HEK293T (cell line): ENCODE data around the gene SOST.

Experiments used
- CTCF ChIA-PET: fragments of 350-600 bp; formaldehyde crosslinking; extraction: SDS; loops from one replicate; lab custom pipeline; 2021; ENCODE audit warnings: antibody characterized with exemption, inconsistent platforms; lab: Yijun Ruan, JAX
- POLR2A ChIA-PET: fragments of 350-600 bp; formaldehyde crosslinking; extraction: SDS; loops from one replicate; lab custom pipeline; 2020; ENCODE audit warnings: antibody characterized with exemption, inconsistent platforms; lab: Yijun Ruan, JAX
- DNase-seq: peaks from one replicate; pipeline ENCODE4 v3.0.0; 2012; ENCODE audit warnings: mixed read lengths; ENCODE audit errors: extremely low spot score
- ARNT ChIP-seq: fragments of 450-650 bp; IDR thresholded peaks from 2 replicates; pipeline ENCODE4 v1.6.1; 2017; ENCODE audit warnings: mild to moderate bottlenecking
- BHLHE40 ChIP-seq: fragments of 450-650 bp; IDR thresholded peaks from 2 replicates; pipeline ENCODE4 v1.6.1; 2016; ENCODE audit warnings: mild to moderate bottlenecking, moderate library complexity, borderline replicate concordance
- CTBP1 ChIP-seq: fragments of 450-650 bp; IDR thresholded peaks from 2 replicates; pipeline ENCODE4 v1.6.1; 2016; ENCODE audit warnings: borderline replicate concordance
- ELF4 ChIP-seq: fragments of 450-650 bp; IDR thresholded peaks from 2 replicates; pipeline ENCODE4 v1.6.1; 2017; ENCODE audit warnings: antibody characterized with exemption
- FOXA1 ChIP-seq: fragments of 450-650 bp; IDR thresholded peaks from 2 replicates; pipeline ENCODE4 v1.6.1; 2016; ENCODE audit warnings: mild to moderate bottlenecking
- FOXK2 ChIP-seq: fragments of 450-650 bp; IDR thresholded peaks from 2 replicates; pipeline ENCODE4 v1.6.1; 2016; ENCODE audit warnings: mild to moderate bottlenecking
- FOXM1 ChIP-seq: fragments of 450-650 bp; IDR thresholded peaks from 2 replicates; pipeline ENCODE4 v1.6.1; 2017; ENCODE audit warnings: mild to moderate bottlenecking, borderline replicate concordance
- HDGF ChIP-seq: fragments of 450-650 bp; IDR thresholded peaks from 2 replicates; pipeline ENCODE4 v1.6.1; 2017; ENCODE audit warnings: antibody characterized with exemption, borderline replicate concordance
- L3MBTL2 ChIP-seq: fragments of 450-650 bp; conservative IDR thresholded peaks from 2 replicates; pipeline ENCODE4 v1.6.1; 2016; ENCODE audit warnings: mild to moderate bottlenecking
- LEF1 ChIP-seq: fragments of 450-650 bp; IDR thresholded peaks from 2 replicates; pipeline ENCODE4 v1.6.1; 2017; ENCODE audit warnings: mild to moderate bottlenecking, borderline replicate concordance
- NFRKB ChIP-seq: fragments of 450-650 bp; IDR thresholded peaks from 2 replicates; pipeline ENCODE4 v1.6.1; 2016; ENCODE audit warnings: mild to moderate bottlenecking, moderate library complexity
- SP1 ChIP-seq: fragments of 450-650 bp; IDR thresholded peaks from 2 replicates; pipeline ENCODE4 v1.6.1; 2017
- SUZ12 ChIP-seq: fragments of 450-650 bp; IDR thresholded peaks from 2 replicates; pipeline ENCODE4 v1.6.1; 2016; ENCODE audit warnings: mild to moderate bottlenecking
- TARDBP ChIP-seq: fragments of 450-650 bp; IDR thresholded peaks from 2 replicates; pipeline ENCODE4 v1.6.1; 2016
- ZNF384 ChIP-seq: fragments of 450-650 bp; IDR thresholded peaks from 2 replicates; pipeline ENCODE4 v1.6.1; 2016
- TF ChIP-seq, protein P1 (sequence below): fragments of 450-650 bp; IDR thresholded peaks from 2 replicates; pipeline ENCODE4 v1.6.1; 2016

SOST gene

DNA sequence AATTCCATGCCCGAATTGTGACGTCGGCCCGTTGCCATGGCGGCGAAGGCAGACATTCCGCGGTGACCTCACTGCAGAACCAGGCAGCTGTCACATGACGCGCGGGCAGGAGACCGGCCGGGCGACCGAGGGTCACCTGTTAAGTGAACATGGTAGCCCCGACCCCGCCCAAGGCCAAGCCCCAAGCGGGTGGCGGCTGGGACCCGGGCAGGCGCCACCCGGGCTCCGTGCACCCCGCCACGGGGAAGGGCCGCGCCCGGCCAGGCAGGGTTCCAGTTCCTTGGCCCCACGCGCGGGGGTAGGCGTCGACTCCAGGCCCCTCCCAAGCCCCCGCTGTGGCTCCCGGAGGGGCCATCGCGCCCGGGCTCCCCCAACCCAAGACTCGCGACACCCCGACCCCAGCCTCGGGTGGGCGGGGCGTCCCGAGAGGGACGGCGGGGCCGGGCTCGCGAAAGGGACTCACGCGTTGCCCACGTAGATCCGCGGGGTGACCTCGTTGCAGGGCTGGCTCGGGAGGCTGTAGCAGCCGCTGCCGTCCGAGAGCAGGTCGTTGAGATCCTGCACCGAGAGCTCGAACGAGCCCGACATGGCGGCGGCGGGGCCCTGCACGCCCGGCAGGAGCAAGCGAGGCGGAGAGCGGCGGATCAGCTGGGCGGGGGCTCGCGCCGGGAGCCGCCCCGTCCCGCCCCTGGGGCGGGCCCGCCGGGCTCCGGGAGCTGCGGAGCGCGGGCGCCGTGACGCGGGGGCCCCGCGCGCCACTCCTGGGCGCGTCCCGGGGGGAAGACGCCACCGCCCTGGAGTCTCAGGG lies 19.9 kb upstream of the SOST start, which contains the start of gene DUSP3:
Gene DUSP3, minus strand, starts transcription at position 641 of the 808 bp plus-strand sequence. Its CDS starts 53 bp downstream, at position 588.
- CTCF ChIA-PET, result interaction anchor here (0.6 to 0.8 kb wide), 2 partner anchors 83 to 100 kb away, joined by 3 to 5 read pairs; no protein-coding TSS in a partner anchor

DNA sequence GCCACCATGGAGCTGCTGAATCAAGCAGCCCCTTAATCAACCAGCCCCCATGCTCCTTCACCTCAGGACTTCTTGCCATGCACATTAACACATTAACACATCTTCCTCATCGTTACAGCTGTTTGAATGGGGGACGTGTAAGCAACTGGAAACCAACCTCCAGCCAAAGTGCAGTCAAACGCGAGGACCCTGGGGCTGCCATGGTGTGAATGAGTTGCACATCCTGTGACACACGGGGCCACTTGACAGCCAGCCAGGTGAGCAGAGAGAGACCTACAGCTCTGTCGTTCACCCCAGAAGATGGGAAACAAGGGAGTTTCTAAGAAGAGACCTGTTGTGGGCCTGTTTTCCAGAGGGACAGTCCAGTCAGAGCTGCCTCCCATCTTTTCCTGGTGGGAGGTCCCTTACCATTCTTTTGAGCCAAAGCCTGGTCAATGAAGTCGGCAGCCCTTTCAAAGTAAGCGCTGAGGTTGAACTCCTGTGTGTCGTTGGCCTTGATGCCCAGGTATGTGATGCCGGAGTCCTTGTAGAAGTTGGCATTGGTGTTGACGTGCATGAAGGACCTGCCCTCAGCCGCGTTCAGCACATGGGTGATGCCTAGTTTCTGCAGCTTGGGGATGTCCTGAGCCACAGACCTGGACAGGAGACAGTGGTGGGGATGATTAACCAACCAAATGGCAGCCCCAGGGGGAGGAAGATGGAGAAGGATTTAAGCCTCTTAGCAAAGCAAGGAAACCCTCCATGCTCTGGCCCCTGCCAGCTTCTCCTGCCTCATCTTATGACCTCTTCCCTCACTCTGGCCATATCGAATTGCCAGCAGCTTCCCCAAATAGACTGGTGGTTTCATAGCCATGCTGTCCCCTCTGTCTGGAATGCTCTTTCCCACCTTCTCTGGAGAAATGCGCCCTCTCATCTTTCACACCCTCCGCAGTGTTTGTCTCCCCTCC lies 16.0 kb upstream of the SOST start:
- DNase-seq, result no peak
- ChIA-PET CTCF (interaction anchor here (0.7 to 0.9 kb wide), 2 partner anchors 8 to 80 kb away, joined by 3 to 8 read pairs; no protein-coding TSS in a partner anchor), POLR2A (no interaction called here)
- TF ChIP-seq CTBP1, result no peak

More for the DNA sequence above, 19.9 kb upstream of the SOST start, which contains the start of gene DUSP3:
- peak; percentile 89 for DNase-seq
- POLR2A ChIA-PET, result interaction anchor here (0.7 to 1.6 kb wide), 11 partner anchors 11 to 359 kb away, joined by 3 to 7 read pairs (median 4); no protein-coding TSS in a partner anchor
- TF ChIP-seq TARDBP, result no peak
- 0 out of 2 replicates have a peak, but pooled peaks have one; percentile 28 for TF ChIP-seq ARNT
- TF ChIP-seq LEF1, result peak; percentile 32; the same call in 1 of the 2 replicates
- TF ChIP-seq L3MBTL2, result peak; percentile 58
- TF ChIP-seq HDGF, result no peak
- TF ChIP-seq ZNF384, result no peak
- TF ChIP-seq FOXA1, result no peak
- TF ChIP-seq FOXM1, result peak; percentile 77; the same call in 1 of the 2 replicates
- no peak for TF ChIP-seq NFRKB
- 0 out of 2 replicates have a peak, but pooled peaks have one; percentile 26 for TF ChIP-seq ELF4
- TF ChIP-seq CTBP1, result no peak
- TF ChIP-seq, protein P1, sequence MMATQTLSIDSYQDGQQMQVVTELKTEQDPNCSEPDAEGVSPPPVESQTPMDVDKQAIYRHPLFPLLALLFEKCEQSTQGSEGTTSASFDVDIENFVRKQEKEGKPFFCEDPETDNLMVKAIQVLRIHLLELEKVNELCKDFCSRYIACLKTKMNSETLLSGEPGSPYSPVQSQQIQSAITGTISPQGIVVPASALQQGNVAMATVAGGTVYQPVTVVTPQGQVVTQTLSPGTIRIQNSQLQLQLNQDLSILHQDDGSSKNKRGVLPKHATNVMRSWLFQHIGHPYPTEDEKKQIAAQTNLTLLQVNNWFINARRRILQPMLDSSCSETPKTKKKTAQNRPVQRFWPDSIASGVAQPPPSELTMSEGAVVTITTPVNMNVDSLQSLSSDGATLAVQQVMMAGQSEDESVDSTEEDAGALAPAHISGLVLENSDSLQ, result peak; percentile 77
- TF ChIP-seq SUZ12, result no peak

DNA sequence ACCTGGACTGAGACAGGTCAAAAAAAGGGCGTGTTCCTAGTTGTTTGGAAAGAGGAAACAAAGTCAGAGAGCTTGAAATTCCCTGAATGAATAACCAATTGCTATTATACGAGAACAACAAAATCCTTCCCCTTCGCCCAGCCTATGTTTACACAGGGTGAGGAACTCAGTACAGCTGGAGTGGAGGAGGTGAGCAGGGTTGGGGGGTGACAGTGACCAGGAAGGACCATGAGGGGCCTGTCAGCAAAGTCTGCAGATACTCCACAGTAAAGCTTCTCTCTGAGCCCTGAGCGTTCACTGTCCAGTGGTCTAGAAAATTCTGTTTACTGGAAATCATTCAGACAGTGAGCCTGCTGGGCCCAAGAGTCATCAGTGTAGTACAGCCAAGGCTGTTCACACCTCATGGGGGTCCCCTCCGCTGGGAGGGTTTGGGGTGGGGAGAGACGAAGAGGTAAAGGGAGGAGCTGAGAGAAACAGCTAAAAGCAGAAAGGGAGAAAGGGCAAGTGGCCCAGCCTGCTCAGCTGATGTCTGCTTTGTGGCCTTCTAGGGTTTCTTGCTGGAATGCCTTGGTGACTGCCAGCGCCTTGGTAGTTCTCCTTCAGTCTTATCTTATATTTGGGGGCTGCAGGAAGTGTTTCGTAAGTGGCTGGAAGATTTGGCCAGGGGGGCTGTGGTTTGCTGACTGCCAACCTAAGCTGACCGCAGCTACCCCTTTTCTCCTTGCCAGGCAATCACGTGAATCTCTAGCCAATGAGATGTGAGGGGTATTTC lies 14.5 kb upstream of the SOST start:
- ChIA-PET CTCF (interaction anchor here (1.1 kb wide), 1 partner anchor 79 kb away, joined by 3 read pairs; no protein-coding TSS in a partner anchor), POLR2A (interaction anchor here (1.0 kb wide), 1 partner anchor 75 kb away, joined by 3 read pairs; no protein-coding TSS in a partner anchor)
- TF ChIP-seq L3MBTL2 (no peak), HDGF (no peak), ELF4 (no peak)
- DNase-seq, result no peak

DNA sequence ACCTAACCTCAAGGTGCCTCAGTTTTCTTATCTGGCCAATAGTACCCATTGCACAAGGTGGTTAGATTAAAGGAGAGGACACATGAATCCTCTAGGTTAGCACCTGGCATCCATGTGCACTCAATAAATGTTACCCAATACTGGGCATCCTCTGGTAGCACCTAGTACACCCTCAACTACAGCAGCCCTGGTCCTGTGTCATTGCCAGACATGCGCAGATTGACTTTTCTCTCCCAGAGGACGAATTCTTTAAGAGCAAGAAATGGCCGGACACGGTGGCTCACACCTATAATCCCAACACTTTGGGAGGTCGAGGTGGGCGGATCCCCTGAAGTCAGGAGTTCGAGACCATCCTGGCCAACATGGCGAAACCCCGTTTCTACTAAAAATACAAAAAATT lies 12.9 kb upstream of the SOST start:
- TF ChIP-seq TARDBP, result no peak
- TF ChIP-seq SUZ12, result no peak
- no peak for TF ChIP-seq FOXK2
- no peak for TF ChIP-seq FOXA1
- no peak for TF ChIP-seq HDGF
- no peak for TF ChIP-seq CTBP1
- TF ChIP-seq NFRKB, result no peak
- no peak for TF ChIP-seq FOXM1
- TF ChIP-seq BHLHE40, result no peak
- TF ChIP-seq ARNT, result no peak
- no peak for TF ChIP-seq ZNF384
- TF ChIP-seq, protein P1, result no peak
- no peak for TF ChIP-seq LEF1
- TF ChIP-seq ELF4, result no peak
- TF ChIP-seq L3MBTL2, result no peak
- no peak for TF ChIP-seq SP1
- DNase-seq, result no peak
- POLR2A ChIA-PET, result interaction anchor here (1.2 kb wide), 1 partner anchor 8 kb away, joined by 3 read pairs; the partner anchor contains the start of gene CFAP97D1
- CTCF ChIA-PET, result no interaction called here

DNA sequence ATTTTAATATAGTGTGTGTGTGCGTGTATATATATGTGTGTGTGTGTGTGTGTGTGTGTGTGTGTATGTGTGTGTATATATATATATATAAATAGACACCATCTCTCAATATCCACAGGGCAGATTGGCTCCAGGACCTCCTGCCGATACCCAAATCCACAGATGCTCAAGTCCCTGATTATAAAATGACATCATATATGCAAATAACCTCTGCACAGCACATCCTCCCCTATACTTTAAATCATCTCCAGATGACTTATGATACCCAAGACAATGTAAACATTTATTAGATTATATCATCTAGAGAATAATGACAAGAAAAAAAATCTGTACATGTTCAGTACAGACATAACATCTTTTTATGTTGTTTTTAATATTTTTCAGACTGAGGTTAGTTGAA lies 12.4 kb upstream of the SOST start:
- TF ChIP-seq HDGF (no peak), TARDBP (no peak), CTBP1 (no peak), ELF4 (no peak)
- TF ChIP-seq, protein P1, result no peak
- POLR2A ChIA-PET, result no interaction called here
- CTCF ChIA-PET, result no interaction called here
- DNase-seq, result no peak
